CD4-positive, alpha-beta memory T cell (primary cell): ENCODE measurements around the gene TRIM38. TPM values are rescaled to one million over a fixed set of nuclear protein-coding genes. Genes with fewer than 3 reads are reported as not detected.

Experiments used
- CTCF ChIA-PET: fragments of 350-600 bp; sonication (Branson Sonifier 250); formaldehyde crosslinking; loops from one replicate; lab custom pipeline; 2021; ENCODE audit warnings: inconsistent platforms; ENCODE audit not compliant: partially characterized antibody; lab: Charles Lee
- POLR2A ChIA-PET: fragments of 350-600 bp; sonication (Branson Sonifier 250); formaldehyde crosslinking; loops from one replicate; lab custom pipeline; 2021; ENCODE audit not compliant: partially characterized antibody; lab: Charles Lee
- DNase-seq, 5 donors: peaks; one replicate each; pipeline versions ENCODE4 v3.0.0 to v3.0.0-alpha.2; 2020 to 2022; ENCODE audit warnings: mixed read lengths in 1 of 5
- H3K27ac ChIP-seq: one replicate; pipeline ENCODE4 v1.7.0; 2013; ENCODE audit warnings: low read depth, low read length
- H3K27me3 ChIP-seq: 2 replicates; pipeline ENCODE4 v1.7.0; 2013; ENCODE audit warnings: mild to moderate bottlenecking, low read length, moderate library complexity; ENCODE audit not compliant: insufficient read depth
- H3K36me3 ChIP-seq: 2 replicates; pipeline ENCODE4 v1.7.0; 2013; ENCODE audit warnings: mild to moderate bottlenecking, low read length, moderate library complexity; ENCODE audit not compliant: insufficient read depth
- H3K4me1 ChIP-seq: 2 replicates; pipeline ENCODE4 v1.7.0; 2013; ENCODE audit warnings: mild to moderate bottlenecking, low read length, moderate library complexity; ENCODE audit not compliant: insufficient read depth
- H3K4me3 ChIP-seq, 2 donors: one replicate each; pipeline ENCODE4 v1.7.0; 2013; ENCODE audit warnings: low read length in 2 of 2, mild to moderate bottlenecking in 1 of 2
- H3K9me3 ChIP-seq, 2 donors: one replicate each; pipeline ENCODE4 v1.7.0; 2013; ENCODE audit warnings: low read length in 2 of 2, control low read depth in 1 of 2; ENCODE audit not compliant: control insufficient read depth in 1 of 2
- H3K27ac Mint-ChIP-seq, 7 donors: one replicate each; pipeline ENCODE4 v1.8.0; 2020 to 2021; ENCODE audit warnings: mixed read lengths in 7 of 7, mild to moderate bottlenecking in 6 of 7, inconsistent platforms in 3 of 7, moderate library complexity in 3 of 7
- H3K27me3 Mint-ChIP-seq, 2 donors: one replicate each; pipeline ENCODE4 v1.8.0; 2020 to 2021; ENCODE audit warnings: mixed read lengths in 2 of 2
- H3K36me3 Mint-ChIP-seq, 2 donors: one replicate each; pipeline ENCODE4 v1.8.0; 2020 to 2021; ENCODE audit warnings: mixed read lengths in 2 of 2, inconsistent platforms in 1 of 2, mild to moderate bottlenecking in 1 of 2
- H3K4me1 Mint-ChIP-seq, 4 donors: one replicate each; pipeline ENCODE4 v1.8.0; 2020 to 2021; ENCODE audit warnings: mixed read lengths in 4 of 4, mild to moderate bottlenecking in 1 of 4
- H3K4me3 Mint-ChIP-seq, 8 donors: one replicate each; pipeline ENCODE4 v1.8.0; 2020 to 2021; ENCODE audit warnings: mixed read lengths in 8 of 8, mild to moderate bottlenecking in 7 of 8, moderate library complexity in 6 of 8, inconsistent platforms in 3 of 8
- H3K9me3 Mint-ChIP-seq, 8 donors: one replicate each; pipeline ENCODE4 v1.8.0; 2020 to 2021; ENCODE audit warnings: mixed read lengths in 8 of 8, mild to moderate bottlenecking in 5 of 8, inconsistent platforms in 3 of 8, moderate library complexity in 1 of 8
- intact Hi-C: fragments of 100-400 bp; cut with micrococcal nuclease; formaldehyde crosslinking; loops from one replicate; pipeline ENCODE4 v1.15.1; 2023
- polyA plus RNA-seq, 2 donors: library from polyadenylated mRNA; unstranded; fragments of 300-500 nt; fragmentation: Illumina TruSeq; gene quantifications; one replicate each; pipeline ENCODE4 v1.2.3, GENCODE V29; 2021
- total RNA-seq, 2 experiments: library from RNA; stranded (reverse); gene quantifications; one replicate each; pipeline ENCODE4 v1.2.3, GENCODE V29; 2021

TRIM38 gene
- total and polyA plus RNA-seq, 4 experiments from 2014 or later: 4.5 to 37.7 (median 23.8) TPM

- CTCF ChIA-PET: interaction anchor here (1.1 kb wide), 1 partner anchor 10 kb away, joined by 3 read pairs; no protein-coding TSS in a partner anchor
Measured at GRCh38 chr6:25951296-25952032, 11.1 kb upstream of the TRIM38 start.

GRCh38 chr6:25952535-25952934, 10.1 kb upstream of the TRIM38 start:
- Mint-ChIP-seq H3K4me1 (peaks cover 0 to 16% (median 5%) of the 10 kb centered on the region in 4 donors), H3K4me3 (no peak overlapping the region), H3K36me3 (no peaks in the 10 kb centered on the region), H3K27ac (no peak overlapping the region), H3K9me3 (peaks cover 0 to 8% (median 0%) of the 10 kb centered on the region in 8 donors), H3K27me3 (peaks cover 0 to 2% of the 10 kb centered on the region in 2 donors)
- H3K27ac ChIP-seq: no peak overlapping the region
- H3K9me3 ChIP-seq: no peaks in the 10 kb centered on the region
- intact Hi-C loops: no loop called here
- H3K27me3 ChIP-seq: no peaks in the 10 kb centered on the region
- no peaks in the 10 kb centered on the region for H3K4me1 ChIP-seq
- DNase-seq: no peak
- no peak overlapping the region for H3K4me3 ChIP-seq
- H3K36me3 ChIP-seq: no peaks in the 10 kb centered on the region
- ChIA-PET CTCF (interaction anchor here (1.1 kb wide), 1 partner anchor 9 kb away, joined by 3 read pairs; no protein-coding TSS in a partner anchor), POLR2A (no interaction called here)

More at GRCh38 chr6:25951296-25952032, 11.1 kb upstream of the TRIM38 start:
- Histone ChIP-seq H3K4me3 (no peak overlapping the region), H3K27ac (no peak overlapping the region), H3K4me1 (peaks cover 8% of the 10 kb centered on the region), H3K27me3 (no peaks in the 10 kb centered on the region), H3K36me3 (no peaks in the 10 kb centered on the region), H3K9me3 (no peaks in the 10 kb centered on the region)
- DNase-seq: no peak
- POLR2A ChIA-PET: no interaction called here
- peaks cover 0 to 2% of the 10 kb centered on the region in 2 donors for H3K27me3 Mint-ChIP-seq
- peaks cover 0 to 8% (median 0%) of the 10 kb centered on the region in 8 donors for H3K9me3 Mint-ChIP-seq
- no peaks in the 10 kb centered on the region for H3K36me3 Mint-ChIP-seq
- H3K27ac Mint-ChIP-seq: no peak overlapping the region
- intact Hi-C loops: no loop called here
- H3K4me1 Mint-ChIP-seq: peaks cover 4 to 17% (median 8%) of the 10 kb centered on the region in 4 donors
- H3K4me3 Mint-ChIP-seq: peak overlapping the region in 1 of 8 donors; percentile 6

- ChIA-PET POLR2A (no interaction called here), CTCF (no interaction called here)
- H3K27ac ChIP-seq: no peak overlapping the region
- no peaks in the 10 kb centered on the region for H3K27me3 ChIP-seq
- H3K9me3 ChIP-seq: no peaks in the 10 kb centered on the region
- no peak for DNase-seq
- H3K4me1 Mint-ChIP-seq: peaks cover 5 to 19% (median 12%) of the 10 kb centered on the region in 4 donors
- H3K4me1 ChIP-seq: peaks cover 8% of the 10 kb centered on the region
- no peaks in the 10 kb centered on the region for H3K36me3 ChIP-seq
- H3K9me3 Mint-ChIP-seq: peaks cover 0 to 8% (median 0%) of the 10 kb centered on the region in 8 donors
- no peak overlapping the region for H3K4me3 Mint-ChIP-seq
- no peaks in the 10 kb centered on the region for H3K36me3 Mint-ChIP-seq
- H3K27ac Mint-ChIP-seq: no peak overlapping the region
- intact Hi-C loops: no loop called here
- H3K27me3 Mint-ChIP-seq: peaks cover 0 to 2% of the 10 kb centered on the region in 2 donors
- no peak overlapping the region for H3K4me3 ChIP-seq
Measured at GRCh38 chr6:25953733-25954132, 8.9 kb upstream of the TRIM38 start.

- ChIA-PET POLR2A (no interaction called here), CTCF (no interaction called here)
- peaks cover 0 to 7% (median 0%) of the 10 kb centered on the region in 8 donors for H3K9me3 Mint-ChIP-seq
- DNase-seq: no peak
- no peak overlapping the region for H3K4me3 ChIP-seq
- no peak overlapping the region for H3K27ac Mint-ChIP-seq
- H3K9me3 ChIP-seq: no peaks in the 10 kb centered on the region
- intact Hi-C loops: no loop called here
- no peak overlapping the region for H3K4me3 Mint-ChIP-seq
- peaks cover 18% of the 10 kb centered on the region for H3K4me1 ChIP-seq
- H3K27me3 Mint-ChIP-seq: peaks cover 0 to 2% of the 10 kb centered on the region in 2 donors
- H3K36me3 Mint-ChIP-seq: no peaks in the 10 kb centered on the region
- H3K27me3 ChIP-seq: no peaks in the 10 kb centered on the region
- H3K4me1 Mint-ChIP-seq: peaks cover 14 to 29% (median 21%) of the 10 kb centered on the region in 4 donors
- H3K36me3 ChIP-seq: no peaks in the 10 kb centered on the region
- no peak overlapping the region for H3K27ac ChIP-seq
Measured at GRCh38 chr6:25954756-25955155, 7.8 kb upstream of the TRIM38 start.

GRCh38 chr6:25956226-25956625, 6.4 kb upstream of the TRIM38 start:
- no peaks in the 10 kb centered on the region for H3K9me3 Mint-ChIP-seq
- Histone ChIP-seq H3K27ac (no peak overlapping the region), H3K4me1 (peaks cover 33% of the 10 kb centered on the region), H3K9me3 (no peaks in the 10 kb centered on the region), H3K36me3 (no peaks in the 10 kb centered on the region), H3K4me3 (no peak overlapping the region), H3K27me3 (no peaks in the 10 kb centered on the region)
- DNase-seq: no peak
- H3K36me3 Mint-ChIP-seq: no peaks in the 10 kb centered on the region
- no peak overlapping the region for H3K4me3 Mint-ChIP-seq
- POLR2A ChIA-PET: interaction anchor here (1.0 kb wide), 1 partner anchor 12 kb away, joined by 3 read pairs; no protein-coding TSS in a partner anchor
- H3K27me3 Mint-ChIP-seq: peaks cover 0 to 2% of the 10 kb centered on the region in 2 donors
- H3K4me1 Mint-ChIP-seq: peaks cover 26 to 44% (median 36%) of the 10 kb centered on the region in 4 donors
- no peak overlapping the region for H3K27ac Mint-ChIP-seq
- intact Hi-C loops: no loop called here
- CTCF ChIA-PET: no interaction called here

GRCh38 chr6:25958700-25959162, 3.9 kb upstream of the TRIM38 start:
- intact Hi-C loops: no loop called here
- peaks cover 0 to 6% of the 10 kb centered on the region in 2 donors for H3K36me3 Mint-ChIP-seq
- Histone ChIP-seq H3K27ac (peak overlapping the region; percentile 92), H3K4me3 (no peak overlapping the region), H3K27me3 (no peaks in the 10 kb centered on the region), H3K36me3 (no peaks in the 10 kb centered on the region), H3K4me1 (peaks cover 47% of the 10 kb centered on the region), H3K9me3 (no peaks in the 10 kb centered on the region)
- H3K4me1 Mint-ChIP-seq: peaks cover 39 to 66% (median 55%) of the 10 kb centered on the region in 4 donors
- H3K27ac Mint-ChIP-seq: peak overlapping the region; percentile 92 to 100 (median 99)
- CTCF ChIA-PET: interaction anchor here (1.2 to 7.2 kb wide), 3 partner anchors 33 to 1651 kb away, joined by 3 to 43 read pairs (median 3); no protein-coding TSS in a partner anchor
- H3K9me3 Mint-ChIP-seq: no peaks in the 10 kb centered on the region
- no peak for DNase-seq
- POLR2A ChIA-PET: interaction anchor here (0.8 to 3.8 kb wide), 4 partner anchors 14 to 1174 kb away, joined by 3 to 27 read pairs (median 4); a partner anchor contains a TSS
- peaks cover 0 to 1% of the 10 kb centered on the region in 2 donors for H3K27me3 Mint-ChIP-seq
- peak overlapping the region; percentile 73 to 98 (median 82) for H3K4me3 Mint-ChIP-seq
